ENCODE results near the gene DSE. TPM values are rescaled to one million over a fixed set of nuclear protein-coding genes. Genes with fewer than 3 reads are reported as not detected.
"Not testable (repeated sequence)": the region's sequence is repeated elsewhere in the genome, so short reads cannot be mapped to it uniquely, and the experiment has no call there.

DSE gene
- 10 to 100 TPM in 1 of 2 donors, 1 to 10 TPM in 1; 8.0 to 10.9 TPM for total RNA-seq
- long read RNA-seq, partial matches to known transcripts, result 2 of 63 reads
- long read RNA-seq, other reads (novel, unspliced or antisense), result 61 of 63 reads

GRCh38 chr6:116370760-116371119, at the start of gene DSE:
Gene DSE, plus strand, starts transcription at chr6:116370947. Its CDS starts 28,304 bp downstream, at chr6:116399251.
- ATAC-seq, result peak; percentile 80

GRCh38 chr6:116321933-116322332, 48.8 kb upstream of the DSE start:
- intact Hi-C loops (cut with DNase I, micrococcal nuclease); DNase-seq; ATAC-seq: not testable (repeated sequence)

More at GRCh38 chr6:116370760-116371119, at the start of gene DSE:
- DNase-seq, result peak; percentile 78 to 80
- intact Hi-C loops (cut with DNase I, micrococcal nuclease), result no loop called here

- intact Hi-C loops (cut with DNase I, micrococcal nuclease), result no loop called here
- ATAC-seq (no peak), DNase-seq (no peak)
Observed at GRCh38 chr6:116323863-116324262, 46.9 kb upstream of the DSE start.

GRCh38 chr6:116325634-116326132, 45.1 kb upstream of the DSE start:
- ATAC-seq; DNase-seq; intact Hi-C loops (cut with DNase I, micrococcal nuclease): not testable (repeated sequence)

GRCh38 chr6:116326181-116326671, 44.5 kb upstream of the DSE start:
- ATAC-seq, result no peak
- intact Hi-C loops (cut with DNase I, micrococcal nuclease), result no loop called here
- no peak for DNase-seq

- intact Hi-C loops (cut with DNase I, micrococcal nuclease), result no loop called here
- DNase-seq (no peak), ATAC-seq (no peak)
Observed at GRCh38 chr6:116326996-116327395, 43.8 kb upstream of the DSE start.

- intact Hi-C loops (cut with DNase I, micrococcal nuclease), result no loop called here
- ATAC-seq, result no peak
- no peak for DNase-seq
Observed at GRCh38 chr6:116327803-116328527, 42.8 kb upstream of the DSE start.

GRCh38 chr6:116328528-116328903, 42.2 kb upstream of the DSE start:
- intact Hi-C loops (cut with DNase I, micrococcal nuclease), result no loop called here
- ATAC-seq (no peak), DNase-seq (no peak)

GRCh38 chr6:116329156-116329555, 41.6 kb upstream of the DSE start:
- DNase-seq, result no peak
- ATAC-seq, result no peak
- intact Hi-C loops (cut with DNase I, micrococcal nuclease), result no loop called here

GRCh38 chr6:116330511-116330910, 40.2 kb upstream of the DSE start:
- intact Hi-C loops (cut with DNase I, micrococcal nuclease), result no loop called here
- DNase-seq (no peak), ATAC-seq (no peak)

GRCh38 chr6:116332096-116332495, 38.7 kb upstream of the DSE start:
- no peak for DNase-seq
- no peak for ATAC-seq
- intact Hi-C loops (cut with DNase I, micrococcal nuclease), result no loop called here

- ATAC-seq; intact Hi-C loops (cut with DNase I, micrococcal nuclease); DNase-seq: not testable (repeated sequence)
Observed at GRCh38 chr6:116334638-116335409, 35.9 kb upstream of the DSE start.

- no peak for DNase-seq
- no peak for ATAC-seq
- intact Hi-C loops (cut with DNase I, micrococcal nuclease), result no loop called here
Observed at GRCh38 chr6:116335612-116336215, 35.0 kb upstream of the DSE start.

- ATAC-seq (no peak), DNase-seq (no peak)
- intact Hi-C loops (cut with DNase I, micrococcal nuclease), result no loop called here
Observed at GRCh38 chr6:116338943-116339342, 31.8 kb upstream of the DSE start.

- ATAC-seq; intact Hi-C loops (cut with DNase I, micrococcal nuclease): not testable (repeated sequence)
Observed at GRCh38 chr6:116340625-116341024, 30.1 kb upstream of the DSE start.

GRCh38 chr6:116349216-116349615, 21.5 kb upstream of the DSE start:
- ATAC-seq (no peak), DNase-seq (no peak)
- intact Hi-C loops (cut with DNase I, micrococcal nuclease), result no loop called here

More at GRCh38 chr6:116340625-116341024, 30.1 kb upstream of the DSE start:
- not testable (repeated sequence) for DNase-seq

- DNase-seq (no peak), ATAC-seq (no peak)
- intact Hi-C loops (cut with DNase I, micrococcal nuclease), result no loop called here
Observed at GRCh38 chr6:116351101-116351500, 19.6 kb upstream of the DSE start.

- no peak for DNase-seq
- ATAC-seq, result no peak
- intact Hi-C loops (cut with DNase I, micrococcal nuclease), result no loop called here
Observed at GRCh38 chr6:116352515-116353471, 18.0 kb upstream of the DSE start.

Measured in left colon (tissue), 2 donors.